ENCODE data around the gene TMUB2.

DNA sequence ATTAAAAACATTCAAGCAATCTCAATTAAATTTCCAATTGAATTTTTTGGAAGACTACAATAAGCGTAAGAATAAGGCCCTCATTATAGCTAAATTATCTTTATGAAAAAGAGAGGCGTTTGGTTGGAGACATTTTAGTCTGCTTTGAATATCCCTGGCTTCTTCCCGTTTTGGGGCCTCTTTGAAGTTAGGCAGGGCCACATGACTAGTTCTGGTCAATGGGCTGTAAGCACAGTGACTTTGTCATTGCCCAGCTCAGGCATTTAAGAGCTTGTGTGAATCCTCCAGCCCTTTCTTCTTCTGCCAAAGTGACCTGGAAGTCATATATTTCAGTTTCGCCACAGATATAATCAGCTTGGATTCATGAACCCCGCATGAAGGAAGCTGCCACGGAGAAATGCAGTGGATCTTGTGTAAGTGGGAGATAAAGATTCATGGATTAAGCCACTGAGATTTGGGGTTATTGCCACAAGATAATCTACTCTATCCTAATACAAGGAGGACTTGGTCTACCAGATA lies 54.4 kb downstream of the TMUB2 start:
- TF ChIP-seq EZH2phosphoT487 (IDR thresholded peaks at IDR 0.05; ENCODE audit: borderline replicate concordance, low read depth, low read length): no peak
- TF ChIP-seq, protein P1, sequence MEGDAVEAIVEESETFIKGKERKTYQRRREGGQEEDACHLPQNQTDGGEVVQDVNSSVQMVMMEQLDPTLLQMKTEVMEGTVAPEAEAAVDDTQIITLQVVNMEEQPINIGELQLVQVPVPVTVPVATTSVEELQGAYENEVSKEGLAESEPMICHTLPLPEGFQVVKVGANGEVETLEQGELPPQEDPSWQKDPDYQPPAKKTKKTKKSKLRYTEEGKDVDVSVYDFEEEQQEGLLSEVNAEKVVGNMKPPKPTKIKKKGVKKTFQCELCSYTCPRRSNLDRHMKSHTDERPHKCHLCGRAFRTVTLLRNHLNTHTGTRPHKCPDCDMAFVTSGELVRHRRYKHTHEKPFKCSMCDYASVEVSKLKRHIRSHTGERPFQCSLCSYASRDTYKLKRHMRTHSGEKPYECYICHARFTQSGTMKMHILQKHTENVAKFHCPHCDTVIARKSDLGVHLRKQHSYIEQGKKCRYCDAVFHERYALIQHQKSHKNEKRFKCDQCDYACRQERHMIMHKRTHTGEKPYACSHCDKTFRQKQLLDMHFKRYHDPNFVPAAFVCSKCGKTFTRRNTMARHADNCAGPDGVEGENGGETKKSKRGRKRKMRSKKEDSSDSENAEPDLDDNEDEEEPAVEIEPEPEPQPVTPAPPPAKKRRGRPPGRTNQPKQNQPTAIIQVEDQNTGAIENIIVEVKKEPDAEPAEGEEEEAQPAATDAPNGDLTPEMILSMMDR (conservative IDR thresholded peaks at IDR 0.05; ENCODE audit: low read length): no peak
